GM23338 (cell line): ENCODE measurements around the gene C1orf116.

Experiments used
- CREB1 ChIP-seq: fragments of 250-450 bp; sonication (Bioruptor Pico); IDR thresholded peaks from 2 replicates; pipeline ENCODE4 v1.5.0; 2020; ENCODE audit warnings: low read depth, mild to moderate bottlenecking, moderate library complexity
- EZH2 ChIP-seq: fragments of 200-600 bp; sonication (generic); IDR thresholded peaks from one replicate; pipeline ENCODE4 v1.8.0; 2017; ENCODE audit warnings: antibody characterized with exemption, mild to moderate bottlenecking, low read depth; ENCODE audit not compliant: unreplicated experiment
- EZH2phosphoT487 ChIP-seq: fragments of 200-600 bp; sonication (generic); IDR thresholded peaks from one replicate; pipeline ENCODE4 v1.8.1; 2018; ENCODE audit warnings: antibody characterized with exemption; ENCODE audit not compliant: unreplicated experiment
- JUNB ChIP-seq: IDR thresholded peaks from one replicate; pipeline ENCODE4 v1.6.1; 2016; ENCODE audit warnings: antibody characterized with exemption; ENCODE audit not compliant: unreplicated experiment
- POLR2AphosphoS5 ChIP-seq: IDR thresholded peaks from 2 replicates; pipeline ENCODE4 v1.6.1; 2016; ENCODE audit warnings: antibody characterized with exemption, low read depth
- STAT1 ChIP-seq: IDR thresholded peaks from one replicate; pipeline ENCODE4 v1.6.1; 2016; ENCODE audit warnings: antibody characterized with exemption; ENCODE audit not compliant: unreplicated experiment
- ZNF114 ChIP-seq: fragments of 250-450 bp; sonication (Bioruptor Pico); IDR thresholded peaks from 2 replicates; pipeline ENCODE4 v1.5.0; 2020; ENCODE audit warnings: mild to moderate bottlenecking, moderate library complexity
- ZNF331 ChIP-seq: fragments of 250-450 bp; sonication (Bioruptor Pico); IDR thresholded peaks from 2 replicates; pipeline ENCODE4 v1.5.0; 2020; ENCODE audit warnings: low read depth, mild to moderate bottlenecking, moderate library complexity
- TF ChIP-seq, protein P1 (sequence below), 2 experiments: fragments of 200-600 bp in 1 of 2; sonication (generic) in 1 of 2; conservative IDR thresholded peaks; 2 replicates each; pipeline versions ENCODE4 v1.5.1 to v1.6.1; 2016 to 2017; ENCODE audit warnings: antibody characterized with exemption in 2 of 2, low read depth in 2 of 2, mild to moderate bottlenecking in 2 of 2, moderate library complexity in 1 of 2
- TF ChIP-seq, protein P2 (sequence below): IDR thresholded peaks from 2 replicates; pipeline ENCODE4 v1.6.1; 2016; ENCODE audit warnings: antibody characterized with exemption
- TF ChIP-seq, protein P3 (sequence below): IDR thresholded peaks from one replicate; pipeline ENCODE4 v1.6.1; 2018; ENCODE audit warnings: antibody characterized with exemption; ENCODE audit not compliant: unreplicated experiment
- TF ChIP-seq, protein P4 (sequence below): fragments of 250-450 bp; sonication (Bioruptor Pico); IDR thresholded peaks from 2 replicates; pipeline ENCODE4 v1.5.0; 2020; ENCODE audit warnings: mild to moderate bottlenecking, moderate library complexity

DNA sequence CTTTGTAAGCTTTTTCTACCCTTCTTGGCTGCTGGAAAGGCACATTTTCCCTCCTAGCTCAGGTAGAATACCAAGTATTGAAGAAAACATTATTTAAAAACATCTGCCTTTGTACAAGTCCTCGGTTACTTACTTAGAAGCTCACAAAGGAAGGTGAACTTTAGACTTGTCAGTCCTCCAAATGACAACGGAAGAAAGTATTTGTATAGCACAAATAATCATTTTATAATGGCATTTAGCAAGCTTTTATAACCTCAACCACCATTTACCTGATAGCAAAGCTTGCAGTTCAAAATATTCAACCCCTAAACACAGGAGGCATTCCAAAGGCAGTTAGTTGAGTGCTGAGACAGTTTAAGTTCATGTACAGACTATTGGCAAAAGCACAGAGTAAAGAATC is 59.8 kb downstream of the C1orf116 start:
- TF ChIP-seq, protein P1, sequence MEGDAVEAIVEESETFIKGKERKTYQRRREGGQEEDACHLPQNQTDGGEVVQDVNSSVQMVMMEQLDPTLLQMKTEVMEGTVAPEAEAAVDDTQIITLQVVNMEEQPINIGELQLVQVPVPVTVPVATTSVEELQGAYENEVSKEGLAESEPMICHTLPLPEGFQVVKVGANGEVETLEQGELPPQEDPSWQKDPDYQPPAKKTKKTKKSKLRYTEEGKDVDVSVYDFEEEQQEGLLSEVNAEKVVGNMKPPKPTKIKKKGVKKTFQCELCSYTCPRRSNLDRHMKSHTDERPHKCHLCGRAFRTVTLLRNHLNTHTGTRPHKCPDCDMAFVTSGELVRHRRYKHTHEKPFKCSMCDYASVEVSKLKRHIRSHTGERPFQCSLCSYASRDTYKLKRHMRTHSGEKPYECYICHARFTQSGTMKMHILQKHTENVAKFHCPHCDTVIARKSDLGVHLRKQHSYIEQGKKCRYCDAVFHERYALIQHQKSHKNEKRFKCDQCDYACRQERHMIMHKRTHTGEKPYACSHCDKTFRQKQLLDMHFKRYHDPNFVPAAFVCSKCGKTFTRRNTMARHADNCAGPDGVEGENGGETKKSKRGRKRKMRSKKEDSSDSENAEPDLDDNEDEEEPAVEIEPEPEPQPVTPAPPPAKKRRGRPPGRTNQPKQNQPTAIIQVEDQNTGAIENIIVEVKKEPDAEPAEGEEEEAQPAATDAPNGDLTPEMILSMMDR (conservative IDR thresholded peaks at IDR 0.05; ENCODE audit: low read depth in 2 of 2), result no peak
- no peak for TF ChIP-seq EZH2
- TF ChIP-seq, protein P2, sequence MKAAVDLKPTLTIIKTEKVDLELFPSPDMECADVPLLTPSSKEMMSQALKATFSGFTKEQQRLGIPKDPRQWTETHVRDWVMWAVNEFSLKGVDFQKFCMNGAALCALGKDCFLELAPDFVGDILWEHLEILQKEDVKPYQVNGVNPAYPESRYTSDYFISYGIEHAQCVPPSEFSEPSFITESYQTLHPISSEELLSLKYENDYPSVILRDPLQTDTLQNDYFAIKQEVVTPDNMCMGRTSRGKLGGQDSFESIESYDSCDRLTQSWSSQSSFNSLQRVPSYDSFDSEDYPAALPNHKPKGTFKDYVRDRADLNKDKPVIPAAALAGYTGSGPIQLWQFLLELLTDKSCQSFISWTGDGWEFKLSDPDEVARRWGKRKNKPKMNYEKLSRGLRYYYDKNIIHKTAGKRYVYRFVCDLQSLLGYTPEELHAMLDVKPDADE, result no peak
- no peak for TF ChIP-seq POLR2AphosphoS5
- no peak for TF ChIP-seq ZNF331 (CRISPR knock-in tag)
- no peak for TF ChIP-seq EZH2phosphoT487
- TF ChIP-seq, protein P3, sequence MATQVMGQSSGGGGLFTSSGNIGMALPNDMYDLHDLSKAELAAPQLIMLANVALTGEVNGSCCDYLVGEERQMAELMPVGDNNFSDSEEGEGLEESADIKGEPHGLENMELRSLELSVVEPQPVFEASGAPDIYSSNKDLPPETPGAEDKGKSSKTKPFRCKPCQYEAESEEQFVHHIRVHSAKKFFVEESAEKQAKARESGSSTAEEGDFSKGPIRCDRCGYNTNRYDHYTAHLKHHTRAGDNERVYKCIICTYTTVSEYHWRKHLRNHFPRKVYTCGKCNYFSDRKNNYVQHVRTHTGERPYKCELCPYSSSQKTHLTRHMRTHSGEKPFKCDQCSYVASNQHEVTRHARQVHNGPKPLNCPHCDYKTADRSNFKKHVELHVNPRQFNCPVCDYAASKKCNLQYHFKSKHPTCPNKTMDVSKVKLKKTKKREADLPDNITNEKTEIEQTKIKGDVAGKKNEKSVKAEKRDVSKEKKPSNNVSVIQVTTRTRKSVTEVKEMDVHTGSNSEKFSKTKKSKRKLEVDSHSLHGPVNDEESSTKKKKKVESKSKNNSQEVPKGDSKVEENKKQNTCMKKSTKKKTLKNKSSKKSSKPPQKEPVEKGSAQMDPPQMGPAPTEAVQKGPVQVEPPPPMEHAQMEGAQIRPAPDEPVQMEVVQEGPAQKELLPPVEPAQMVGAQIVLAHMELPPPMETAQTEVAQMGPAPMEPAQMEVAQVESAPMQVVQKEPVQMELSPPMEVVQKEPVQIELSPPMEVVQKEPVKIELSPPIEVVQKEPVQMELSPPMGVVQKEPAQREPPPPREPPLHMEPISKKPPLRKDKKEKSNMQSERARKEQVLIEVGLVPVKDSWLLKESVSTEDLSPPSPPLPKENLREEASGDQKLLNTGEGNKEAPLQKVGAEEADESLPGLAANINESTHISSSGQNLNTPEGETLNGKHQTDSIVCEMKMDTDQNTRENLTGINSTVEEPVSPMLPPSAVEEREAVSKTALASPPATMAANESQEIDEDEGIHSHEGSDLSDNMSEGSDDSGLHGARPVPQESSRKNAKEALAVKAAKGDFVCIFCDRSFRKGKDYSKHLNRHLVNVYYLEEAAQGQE, result no peak
- no peak for TF ChIP-seq CREB1 (CRISPR knock-in tag)
- TF ChIP-seq JUNB, result no peak
- TF ChIP-seq STAT1, result no peak
- TF ChIP-seq, protein P4, sequence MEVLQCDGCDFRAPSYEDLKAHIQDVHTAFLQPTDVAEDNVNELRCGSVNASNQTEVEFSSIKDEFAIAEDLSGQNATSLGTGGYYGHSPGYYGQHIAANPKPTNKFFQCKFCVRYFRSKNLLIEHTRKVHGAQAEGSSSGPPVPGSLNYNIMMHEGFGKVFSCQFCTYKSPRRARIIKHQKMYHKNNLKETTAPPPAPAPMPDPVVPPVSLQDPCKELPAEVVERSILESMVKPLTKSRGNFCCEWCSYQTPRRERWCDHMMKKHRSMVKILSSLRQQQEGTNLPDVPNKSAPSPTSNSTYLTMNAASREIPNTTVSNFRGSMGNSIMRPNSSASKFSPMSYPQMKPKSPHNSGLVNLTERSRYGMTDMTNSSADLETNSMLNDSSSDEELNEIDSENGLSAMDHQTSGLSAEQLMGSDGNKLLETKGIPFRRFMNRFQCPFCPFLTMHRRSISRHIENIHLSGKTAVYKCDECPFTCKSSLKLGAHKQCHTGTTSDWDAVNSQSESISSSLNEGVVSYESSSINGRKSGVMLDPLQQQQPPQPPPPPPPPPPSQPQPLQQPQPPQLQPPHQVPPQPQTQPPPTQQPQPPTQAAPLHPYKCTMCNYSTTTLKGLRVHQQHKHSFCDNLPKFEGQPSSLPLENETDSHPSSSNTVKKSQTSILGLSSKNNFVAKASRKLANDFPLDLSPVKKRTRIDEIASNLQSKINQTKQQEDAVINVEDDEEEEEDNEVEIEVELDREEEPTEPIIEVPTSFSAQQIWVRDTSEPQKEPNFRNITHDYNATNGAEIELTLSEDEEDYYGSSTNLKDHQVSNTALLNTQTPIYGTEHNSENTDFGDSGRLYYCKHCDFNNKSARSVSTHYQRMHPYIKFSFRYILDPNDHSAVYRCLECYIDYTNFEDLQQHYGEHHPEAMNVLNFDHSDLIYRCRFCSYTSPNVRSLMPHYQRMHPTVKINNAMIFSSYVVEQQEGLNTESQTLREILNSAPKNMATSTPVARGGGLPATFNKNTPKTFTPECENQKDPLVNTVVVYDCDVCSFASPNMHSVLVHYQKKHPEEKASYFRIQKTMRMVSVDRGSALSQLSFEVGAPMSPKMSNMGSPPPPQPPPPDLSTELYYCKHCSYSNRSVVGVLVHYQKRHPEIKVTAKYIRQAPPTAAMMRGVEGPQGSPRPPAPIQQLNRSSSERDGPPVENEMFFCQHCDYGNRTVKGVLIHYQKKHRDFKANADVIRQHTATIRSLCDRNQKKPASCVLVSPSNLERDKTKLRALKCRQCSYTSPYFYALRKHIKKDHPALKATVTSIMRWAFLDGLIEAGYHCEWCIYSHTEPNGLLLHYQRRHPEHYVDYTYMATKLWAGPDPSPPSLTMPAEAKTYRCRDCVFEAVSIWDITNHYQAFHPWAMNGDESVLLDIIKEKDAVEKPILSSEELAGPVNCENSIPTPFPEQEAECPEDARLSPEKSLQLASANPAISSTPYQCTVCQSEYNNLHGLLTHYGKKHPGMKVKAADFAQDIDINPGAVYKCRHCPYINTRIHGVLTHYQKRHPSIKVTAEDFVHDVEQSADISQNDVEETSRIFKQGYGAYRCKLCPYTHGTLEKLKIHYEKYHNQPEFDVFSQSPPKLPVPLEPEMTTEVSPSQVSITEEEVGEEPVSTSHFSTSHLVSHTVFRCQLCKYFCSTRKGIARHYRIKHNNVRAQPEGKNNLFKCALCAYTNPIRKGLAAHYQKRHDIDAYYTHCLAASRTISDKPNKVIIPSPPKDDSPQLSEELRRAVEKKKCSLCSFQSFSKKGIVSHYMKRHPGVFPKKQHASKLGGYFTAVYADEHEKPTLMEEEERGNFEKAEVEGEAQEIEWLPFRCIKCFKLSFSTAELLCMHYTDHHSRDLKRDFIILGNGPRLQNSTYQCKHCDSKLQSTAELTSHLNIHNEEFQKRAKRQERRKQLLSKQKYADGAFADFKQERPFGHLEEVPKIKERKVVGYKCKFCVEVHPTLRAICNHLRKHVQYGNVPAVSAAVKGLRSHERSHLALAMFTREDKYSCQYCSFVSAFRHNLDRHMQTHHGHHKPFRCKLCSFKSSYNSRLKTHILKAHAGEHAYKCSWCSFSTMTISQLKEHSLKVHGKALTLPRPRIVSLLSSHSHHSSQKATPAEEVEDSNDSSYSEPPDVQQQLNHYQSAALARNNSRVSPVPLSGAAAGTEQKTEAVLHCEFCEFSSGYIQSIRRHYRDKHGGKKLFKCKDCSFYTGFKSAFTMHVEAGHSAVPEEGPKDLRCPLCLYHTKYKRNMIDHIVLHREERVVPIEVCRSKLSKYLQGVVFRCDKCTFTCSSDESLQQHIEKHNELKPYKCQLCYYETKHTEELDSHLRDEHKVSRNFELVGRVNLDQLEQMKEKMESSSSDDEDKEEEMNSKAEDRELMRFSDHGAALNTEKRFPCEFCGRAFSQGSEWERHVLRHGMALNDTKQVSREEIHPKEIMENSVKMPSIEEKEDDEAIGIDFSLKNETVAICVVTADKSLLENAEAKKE (CRISPR knock-in tag), result no peak
- TF ChIP-seq ZNF114 (CRISPR knock-in tag), result no peak
